GM12875 (cell line): ENCODE data around the gene UNCX.

ENCODE experiments used
- H3K4me3 ChIP-seq: one replicate; pipeline ENCODE4 v1.5.1; 2011; ENCODE audit warnings: low read depth, low read length, control low read depth
- TF ChIP-seq, protein P1 (sequence below): IDR thresholded peaks from 2 replicates; pipeline ENCODE4 v1.5.1; 2011; ENCODE audit warnings: low read depth, mild to moderate bottlenecking, control low read depth, inconsistent platforms, low read length, moderate library complexity, borderline replicate concordance; ENCODE audit not compliant: insufficient read depth

Gene UNCX

DNA sequence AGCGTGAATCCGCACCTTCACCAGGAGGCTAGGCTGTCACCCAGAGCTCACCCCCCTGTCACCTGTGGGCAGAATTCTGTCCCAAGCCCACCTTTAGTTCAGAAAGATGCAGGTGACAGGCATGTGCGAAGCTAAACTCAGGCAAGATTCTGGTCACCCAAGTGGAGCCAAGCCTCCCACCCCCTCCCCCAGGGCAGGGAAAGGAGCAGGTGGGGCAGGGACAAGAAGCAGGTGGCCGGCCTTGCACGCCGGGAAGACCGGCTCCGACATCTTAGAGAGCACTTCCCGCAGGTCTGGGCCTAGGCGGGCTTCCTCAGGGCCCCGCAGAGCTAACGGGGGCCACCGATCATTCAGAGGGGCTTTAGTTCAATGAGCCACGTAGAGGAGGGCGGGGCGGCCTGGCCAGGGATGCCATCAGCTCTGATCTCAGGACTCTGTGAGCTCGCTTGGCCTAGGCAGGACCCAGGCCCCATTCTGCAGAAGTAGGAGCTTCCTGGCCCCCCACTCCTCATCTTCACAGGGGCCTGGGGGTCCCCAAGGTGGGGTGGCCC, 19.9 kb downstream of the UNCX start:
- TF ChIP-seq, protein P1, sequence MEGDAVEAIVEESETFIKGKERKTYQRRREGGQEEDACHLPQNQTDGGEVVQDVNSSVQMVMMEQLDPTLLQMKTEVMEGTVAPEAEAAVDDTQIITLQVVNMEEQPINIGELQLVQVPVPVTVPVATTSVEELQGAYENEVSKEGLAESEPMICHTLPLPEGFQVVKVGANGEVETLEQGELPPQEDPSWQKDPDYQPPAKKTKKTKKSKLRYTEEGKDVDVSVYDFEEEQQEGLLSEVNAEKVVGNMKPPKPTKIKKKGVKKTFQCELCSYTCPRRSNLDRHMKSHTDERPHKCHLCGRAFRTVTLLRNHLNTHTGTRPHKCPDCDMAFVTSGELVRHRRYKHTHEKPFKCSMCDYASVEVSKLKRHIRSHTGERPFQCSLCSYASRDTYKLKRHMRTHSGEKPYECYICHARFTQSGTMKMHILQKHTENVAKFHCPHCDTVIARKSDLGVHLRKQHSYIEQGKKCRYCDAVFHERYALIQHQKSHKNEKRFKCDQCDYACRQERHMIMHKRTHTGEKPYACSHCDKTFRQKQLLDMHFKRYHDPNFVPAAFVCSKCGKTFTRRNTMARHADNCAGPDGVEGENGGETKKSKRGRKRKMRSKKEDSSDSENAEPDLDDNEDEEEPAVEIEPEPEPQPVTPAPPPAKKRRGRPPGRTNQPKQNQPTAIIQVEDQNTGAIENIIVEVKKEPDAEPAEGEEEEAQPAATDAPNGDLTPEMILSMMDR = no peak
- no peak overlapping the region for H3K4me3 ChIP-seq

DNA sequence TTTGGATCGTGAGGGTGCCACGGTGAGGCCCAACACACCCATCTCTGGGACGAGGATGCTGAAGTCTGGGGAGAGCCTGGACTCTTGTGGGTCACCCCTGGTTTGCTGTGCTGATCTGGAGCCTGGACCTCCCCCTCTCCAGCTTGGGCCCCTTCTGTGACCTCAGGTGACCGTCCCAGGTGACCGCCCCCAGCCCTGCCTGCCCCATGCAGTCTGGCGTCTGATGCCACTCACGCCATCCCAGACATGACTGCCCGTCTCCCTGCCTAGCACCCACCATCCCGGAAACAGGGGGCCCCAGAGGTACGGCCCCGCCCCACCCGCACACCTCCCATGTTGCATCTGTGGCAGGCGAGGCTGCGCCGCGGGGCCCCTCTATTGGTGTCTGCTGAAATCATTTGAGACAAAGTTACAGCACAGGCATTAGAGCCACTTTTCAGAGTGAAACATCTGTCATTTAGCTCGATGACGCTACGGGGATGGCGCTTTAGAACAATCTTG, 21.1 kb downstream of the UNCX start:
- no peak overlapping the region for H3K4me3 ChIP-seq
- TF ChIP-seq, protein P1 = no peak

DNA sequence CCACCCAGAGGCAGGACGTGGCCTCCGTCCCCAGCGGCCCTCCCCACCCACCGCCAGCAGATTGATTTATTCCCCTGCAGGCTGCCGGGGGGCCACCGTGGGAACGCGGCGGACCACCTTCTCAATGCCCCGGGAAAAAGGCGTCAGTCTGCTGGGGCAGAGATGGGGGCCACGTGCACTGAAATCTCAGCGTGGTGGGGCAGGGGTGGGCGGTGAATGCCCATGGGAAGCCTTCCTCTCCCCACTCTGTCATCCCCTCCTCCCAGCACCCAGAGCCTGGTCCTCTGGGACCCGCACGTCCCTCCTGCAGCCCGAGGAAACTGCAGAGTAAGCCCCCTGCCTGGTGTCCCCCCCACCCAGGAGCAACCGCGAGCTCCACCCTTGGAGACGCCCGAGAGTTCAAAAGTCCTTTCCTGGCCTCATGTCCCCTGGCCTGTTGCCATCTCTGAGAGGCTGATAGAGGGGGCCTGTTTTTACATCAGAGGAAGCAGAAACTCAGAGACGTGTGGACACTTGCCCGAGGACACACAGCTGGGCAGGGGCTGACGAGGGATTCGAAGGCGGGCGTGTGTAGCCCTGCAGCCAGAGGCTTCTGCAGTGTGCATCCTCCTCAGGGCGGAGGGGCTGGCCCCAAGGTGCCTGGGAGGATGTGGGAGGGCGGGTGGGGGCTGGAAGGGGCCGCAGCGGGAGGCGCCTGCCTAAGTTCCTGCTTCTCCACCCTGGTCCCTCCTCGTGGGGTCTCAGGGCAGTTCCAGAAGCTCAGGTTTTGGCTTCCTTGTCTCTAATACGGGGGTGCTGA, 21.8 kb downstream of the UNCX start:
- TF ChIP-seq, protein P1 = no peak
- H3K4me3 ChIP-seq = no peak overlapping the region

DNA sequence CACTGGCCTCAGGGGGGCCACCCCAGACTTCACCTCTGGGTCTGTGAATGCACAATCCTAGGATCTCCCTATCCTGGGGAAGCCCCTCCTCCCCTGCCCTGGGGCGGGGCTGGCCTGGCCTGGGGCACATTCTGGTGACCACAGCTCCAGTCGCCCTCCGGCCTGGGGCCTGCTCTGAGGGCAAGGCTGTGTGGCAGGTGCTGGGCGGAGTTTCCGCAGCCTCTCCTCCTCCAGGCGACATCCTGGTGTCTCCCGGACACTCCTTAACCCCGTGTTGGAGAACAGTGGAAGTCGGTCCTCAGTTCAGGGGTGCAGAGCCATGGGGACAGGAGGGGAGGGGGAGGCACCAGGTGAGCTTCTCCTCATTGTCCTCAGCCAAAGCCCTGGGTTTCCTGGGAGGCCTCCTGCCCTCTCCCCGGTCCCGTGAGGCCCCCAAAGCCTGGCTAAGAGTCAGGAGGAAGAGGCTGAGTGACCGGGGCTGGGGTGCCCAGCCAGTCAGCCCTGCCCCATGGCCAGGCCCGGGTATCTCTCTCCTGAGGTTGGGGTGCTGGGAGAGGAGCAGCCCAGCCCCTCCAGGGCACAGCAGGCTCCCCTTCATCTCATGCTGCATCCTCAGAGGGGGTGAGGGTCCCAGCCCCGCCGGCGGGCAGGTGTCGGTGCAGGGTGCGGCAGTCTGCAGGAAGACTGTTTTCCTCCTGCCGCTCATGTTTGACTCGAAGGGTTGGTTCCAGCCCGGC, 22.6 kb downstream of the UNCX start:
- H3K4me3 ChIP-seq = no peak overlapping the region
- TF ChIP-seq, protein P1 = no peak

DNA sequence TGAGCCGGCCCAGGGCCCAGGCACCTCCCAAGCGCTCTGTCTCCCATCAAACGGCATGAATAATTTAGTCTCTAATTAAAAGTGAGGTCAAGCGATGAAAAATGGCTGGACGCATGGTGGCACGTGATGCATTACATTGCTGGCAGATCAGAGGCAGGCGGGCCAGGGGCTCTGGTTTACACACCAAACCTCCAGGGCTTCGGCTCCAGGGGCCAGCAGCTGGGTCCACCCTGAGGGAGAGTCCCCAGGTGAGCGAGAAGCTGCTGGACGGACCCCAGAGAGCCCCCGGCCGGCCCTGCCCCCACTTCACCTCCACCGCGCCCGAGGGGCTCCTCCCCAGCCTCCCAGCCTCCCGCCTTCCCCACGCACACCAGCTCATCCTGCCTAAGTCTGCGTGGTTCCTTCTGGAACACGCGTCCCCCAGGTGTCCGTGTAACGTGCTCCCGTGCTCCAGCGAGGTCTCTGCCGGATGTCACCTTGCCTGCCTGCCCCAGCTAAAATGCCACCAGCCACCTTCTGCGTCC, 23.2 kb downstream of the UNCX start:
- TF ChIP-seq, protein P1 = no peak
- no peak overlapping the region for H3K4me3 ChIP-seq

DNA sequence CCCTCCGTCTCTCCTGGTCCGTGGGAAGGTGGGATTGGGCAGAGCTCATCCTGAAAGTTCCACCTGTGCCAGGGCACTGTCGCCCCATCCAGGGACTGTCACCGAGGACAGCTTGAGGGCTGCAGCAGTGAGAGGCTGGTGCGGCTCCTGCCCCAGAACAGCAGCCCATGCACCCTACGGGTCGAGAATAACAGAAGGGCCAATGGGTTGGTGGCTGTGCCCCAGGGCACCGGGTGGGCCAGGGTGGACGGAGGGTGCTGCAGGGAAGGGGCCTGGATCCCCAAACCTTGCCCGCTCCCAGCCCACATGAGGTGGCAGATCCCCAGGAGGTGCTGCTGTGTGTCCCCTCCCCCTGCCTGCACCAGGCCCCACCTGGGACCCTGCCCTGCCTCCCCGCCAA, 23.9 kb downstream of the UNCX start:
- TF ChIP-seq, protein P1 = no peak
- H3K4me3 ChIP-seq = no peak overlapping the region
